Astrocyte (in vitro differentiated cells and primary cell): ENCODE results near the gene FAT3.

ENCODE experiments used
- CTCF ChIP-seq: IDR thresholded peaks from 2 replicates; pipeline ENCODE4 v1.5.1; 2011; ENCODE audit warnings: low read depth, mild to moderate bottlenecking, inconsistent platforms, low read length, moderate library complexity; ENCODE audit not compliant: insufficient read depth
- EZH2 ChIP-seq: IDR thresholded peaks from 2 replicates; pipeline ENCODE4 v1.6.1; 2012; ENCODE audit warnings: mild to moderate bottlenecking, low read length, inconsistent platforms; ENCODE audit not compliant: insufficient read depth

GRCh38 chr11:92192141-92192540, 32.5 kb upstream of the FAT3 start:
- TF ChIP-seq EZH2 (no peak), CTCF (no peak)
